ENCODE data around the gene SERPINF2.
A peak's percentile ranks its signal among the peaks of the same experiment; 100 is the strongest.
"Not testable (repeated sequence)": the region's sequence is repeated elsewhere in the genome, so short reads cannot be mapped to it uniquely, and the experiment has no call there.

SERPINF2 gene

DNA sequence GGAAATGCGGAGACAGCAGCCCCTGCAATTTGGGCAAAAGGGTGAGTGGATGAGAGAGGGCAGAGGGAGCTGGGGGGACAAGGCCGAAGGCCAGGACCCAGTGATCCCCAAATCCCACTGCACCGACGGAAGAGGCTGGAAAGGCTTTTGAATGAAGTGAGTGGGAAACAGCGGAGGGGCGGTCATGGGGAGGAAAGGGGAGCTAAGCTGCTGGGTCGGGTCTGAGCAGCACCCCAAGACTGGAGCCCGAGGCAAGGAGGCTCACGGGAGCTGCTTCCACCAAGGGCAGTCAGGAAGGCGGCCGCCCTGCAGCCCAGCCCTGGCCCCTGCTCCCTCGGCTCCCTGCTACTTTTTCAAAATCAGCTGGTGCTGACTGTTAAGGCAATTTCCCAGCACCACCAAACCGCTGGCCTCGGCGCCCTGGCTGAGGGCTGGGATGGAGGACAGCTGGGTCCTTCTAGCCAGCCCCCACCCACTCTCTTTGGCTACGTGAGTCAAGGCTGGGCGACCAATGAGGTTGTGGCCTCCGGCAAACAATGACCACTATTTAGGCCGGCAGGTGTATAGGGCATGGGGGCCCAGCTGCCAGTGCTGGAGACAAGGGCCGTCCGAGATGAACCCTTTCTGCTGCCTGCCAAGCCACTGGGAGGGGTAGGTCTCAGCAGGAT, 19.7 kb downstream of the SERPINF2 start:
- Mint-ChIP-seq H3K4me1 (peaks cover 52% of the 10 kb centered on the region), H3K4me3 (peak overlapping the region; percentile 87), H3K27ac (peak overlapping the region; percentile 90), H3K36me3 (ENCODE audit: low read depth) (peaks cover 5% of the 10 kb centered on the region), H3K27me3 (ENCODE audit: low read depth, poor library complexity) (peaks cover 5% of the 10 kb centered on the region), H3K9me3 (no peaks in the 10 kb centered on the region)
- TF ChIP-seq, protein P1, sequence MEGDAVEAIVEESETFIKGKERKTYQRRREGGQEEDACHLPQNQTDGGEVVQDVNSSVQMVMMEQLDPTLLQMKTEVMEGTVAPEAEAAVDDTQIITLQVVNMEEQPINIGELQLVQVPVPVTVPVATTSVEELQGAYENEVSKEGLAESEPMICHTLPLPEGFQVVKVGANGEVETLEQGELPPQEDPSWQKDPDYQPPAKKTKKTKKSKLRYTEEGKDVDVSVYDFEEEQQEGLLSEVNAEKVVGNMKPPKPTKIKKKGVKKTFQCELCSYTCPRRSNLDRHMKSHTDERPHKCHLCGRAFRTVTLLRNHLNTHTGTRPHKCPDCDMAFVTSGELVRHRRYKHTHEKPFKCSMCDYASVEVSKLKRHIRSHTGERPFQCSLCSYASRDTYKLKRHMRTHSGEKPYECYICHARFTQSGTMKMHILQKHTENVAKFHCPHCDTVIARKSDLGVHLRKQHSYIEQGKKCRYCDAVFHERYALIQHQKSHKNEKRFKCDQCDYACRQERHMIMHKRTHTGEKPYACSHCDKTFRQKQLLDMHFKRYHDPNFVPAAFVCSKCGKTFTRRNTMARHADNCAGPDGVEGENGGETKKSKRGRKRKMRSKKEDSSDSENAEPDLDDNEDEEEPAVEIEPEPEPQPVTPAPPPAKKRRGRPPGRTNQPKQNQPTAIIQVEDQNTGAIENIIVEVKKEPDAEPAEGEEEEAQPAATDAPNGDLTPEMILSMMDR (IDR thresholded peaks at IDR 0.05): no peak
- no peak for DNase-seq

GRCh38 chr17:1762901-1763898, 20.5 kb downstream of the SERPINF2 start:
- Mint-ChIP-seq H3K4me3 (peak overlapping the region; percentile 87), H3K9me3 (no peaks in the 10 kb centered on the region), H3K27ac (peak overlapping the region; percentile 82), H3K27me3 (ENCODE audit: low read depth, poor library complexity) (peaks cover 4% of the 10 kb centered on the region), H3K4me1 (peaks cover 55% of the 10 kb centered on the region), H3K36me3 (ENCODE audit: low read depth) (peaks cover 10% of the 10 kb centered on the region)
- DNase-seq: no peak
- TF ChIP-seq, protein P1 (IDR thresholded peaks at IDR 0.05): no peak

GRCh38 chr17:1764284-1764683, 21.6 kb downstream of the SERPINF2 start:
- DNase-seq: no peak
- no peak overlapping the region for H3K27ac Mint-ChIP-seq
- TF ChIP-seq, protein P1 (IDR thresholded peaks at IDR 0.05): no peak
- peaks cover 3% of the 10 kb centered on the region for H3K27me3 Mint-ChIP-seq (ENCODE audit: low read depth, poor library complexity)
- H3K36me3 Mint-ChIP-seq (ENCODE audit: low read depth): peaks cover 10% of the 10 kb centered on the region
- H3K9me3 Mint-ChIP-seq: no peaks in the 10 kb centered on the region
- no peak overlapping the region for H3K4me3 Mint-ChIP-seq
- H3K4me1 Mint-ChIP-seq: peaks cover 51% of the 10 kb centered on the region

DNA sequence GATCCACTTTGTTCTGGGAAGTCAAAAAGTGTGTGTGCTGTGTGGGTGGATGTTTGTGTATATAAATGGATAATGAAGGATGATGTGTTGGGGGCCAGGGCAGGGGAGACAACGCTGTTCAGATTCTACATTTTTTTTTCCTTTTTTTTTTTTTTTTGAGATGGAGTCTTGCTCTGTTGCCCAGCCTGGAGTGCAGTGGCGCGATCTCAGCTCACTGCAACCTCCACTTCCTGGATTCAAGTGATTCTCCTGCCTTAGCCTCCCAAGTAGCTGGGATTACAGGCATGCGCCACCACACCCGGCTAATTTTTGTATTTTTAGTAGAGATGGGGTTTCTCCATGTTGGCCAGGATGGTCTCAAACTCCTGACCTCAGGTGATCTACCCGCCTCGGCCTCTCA, 22.0 kb downstream of the SERPINF2 start:
- H3K4me1 Mint-ChIP-seq: peaks cover 55% of the 10 kb centered on the region
- not testable (repeated sequence) for DNase-seq; H3K27ac Mint-ChIP-seq; H3K27me3 Mint-ChIP-seq (ENCODE audit: low read depth, poor library complexity); H3K36me3 Mint-ChIP-seq (ENCODE audit: low read depth); H3K9me3 Mint-ChIP-seq; H3K4me3 Mint-ChIP-seq

- H3K36me3 Mint-ChIP-seq (ENCODE audit: low read depth): peaks cover 13% of the 10 kb centered on the region
- peaks cover 57% of the 10 kb centered on the region for H3K4me1 Mint-ChIP-seq
- no peak overlapping the region for H3K4me3 Mint-ChIP-seq
- TF ChIP-seq, protein P1 (IDR thresholded peaks at IDR 0.05): no peak
- no peaks in the 10 kb centered on the region for H3K9me3 Mint-ChIP-seq
- H3K27ac Mint-ChIP-seq: no peak overlapping the region
- no peak for DNase-seq
- peaks cover 3% of the 10 kb centered on the region for H3K27me3 Mint-ChIP-seq (ENCODE audit: low read depth, poor library complexity)
Observed at GRCh38 chr17:1765576-1765975, 22.9 kb downstream of the SERPINF2 start.

DNA sequence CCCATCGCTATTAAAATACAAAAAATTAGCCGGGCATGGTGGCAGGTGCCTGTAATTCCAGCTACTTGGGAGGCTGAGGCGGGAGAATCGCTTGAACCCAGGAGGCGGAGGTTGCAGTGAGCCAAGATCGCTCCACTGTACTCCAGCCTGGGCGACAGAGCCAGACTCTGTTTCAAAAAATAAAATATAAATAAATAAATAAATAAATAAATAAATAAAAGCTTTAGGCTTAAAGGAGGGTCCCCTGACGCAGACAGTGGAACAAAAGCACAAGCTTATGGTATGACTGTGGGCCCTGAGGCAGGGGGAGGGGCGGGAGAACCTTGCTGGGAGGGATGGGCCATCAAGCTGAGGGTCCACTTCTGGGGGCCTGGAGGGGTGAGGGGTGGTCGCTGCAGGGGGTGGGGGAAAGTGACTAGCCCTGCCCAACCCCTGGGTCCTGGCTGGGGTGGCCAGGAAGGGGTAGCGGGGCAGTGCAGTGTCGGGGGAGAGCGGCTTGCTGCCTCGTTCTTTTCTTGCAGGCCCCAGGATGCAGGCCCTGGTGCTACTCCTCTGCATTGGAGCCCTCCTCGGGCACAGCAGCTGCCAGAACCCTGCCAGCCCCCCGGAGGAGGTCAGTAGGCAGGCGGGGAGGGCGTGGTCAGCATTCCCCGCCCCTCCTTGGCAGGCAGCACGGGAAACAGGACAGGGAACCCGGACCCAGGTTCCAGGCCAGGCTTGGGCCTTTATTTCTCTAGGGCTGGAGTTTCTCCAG, 23.9 kb downstream of the SERPINF2 start:
- Mint-ChIP-seq H3K27me3 (ENCODE audit: low read depth, poor library complexity) (peaks cover 3% of the 10 kb centered on the region), H3K36me3 (ENCODE audit: low read depth) (peaks cover 17% of the 10 kb centered on the region), H3K4me3 (no peak overlapping the region), H3K4me1 (peaks cover 48% of the 10 kb centered on the region), H3K9me3 (no peaks in the 10 kb centered on the region), H3K27ac (no peak overlapping the region)
- DNase-seq: no peak
- TF ChIP-seq, protein P1 (IDR thresholded peaks at IDR 0.05): no peak

All from nephron progenitor cell (in vitro differentiated cells).